HG03521 (cell line): ENCODE data around the gene DOP1B.
A peak's percentile ranks its signal among the peaks of the same experiment; 100 is the strongest.
"Not testable (repeated sequence)": the region's sequence is repeated elsewhere in the genome, so short reads cannot be mapped to it uniquely, and the experiment has no call there.

Source experiments
- ATAC-seq: cut with Tn5 transposase; IDR thresholded peaks from one replicate; pipeline ENCODE4 v1.9.1; 2021; ENCODE audit warnings: mild to moderate bottlenecking, moderate library complexity; ENCODE audit not compliant: unreplicated experiment

The DOP1B gene, protein sequence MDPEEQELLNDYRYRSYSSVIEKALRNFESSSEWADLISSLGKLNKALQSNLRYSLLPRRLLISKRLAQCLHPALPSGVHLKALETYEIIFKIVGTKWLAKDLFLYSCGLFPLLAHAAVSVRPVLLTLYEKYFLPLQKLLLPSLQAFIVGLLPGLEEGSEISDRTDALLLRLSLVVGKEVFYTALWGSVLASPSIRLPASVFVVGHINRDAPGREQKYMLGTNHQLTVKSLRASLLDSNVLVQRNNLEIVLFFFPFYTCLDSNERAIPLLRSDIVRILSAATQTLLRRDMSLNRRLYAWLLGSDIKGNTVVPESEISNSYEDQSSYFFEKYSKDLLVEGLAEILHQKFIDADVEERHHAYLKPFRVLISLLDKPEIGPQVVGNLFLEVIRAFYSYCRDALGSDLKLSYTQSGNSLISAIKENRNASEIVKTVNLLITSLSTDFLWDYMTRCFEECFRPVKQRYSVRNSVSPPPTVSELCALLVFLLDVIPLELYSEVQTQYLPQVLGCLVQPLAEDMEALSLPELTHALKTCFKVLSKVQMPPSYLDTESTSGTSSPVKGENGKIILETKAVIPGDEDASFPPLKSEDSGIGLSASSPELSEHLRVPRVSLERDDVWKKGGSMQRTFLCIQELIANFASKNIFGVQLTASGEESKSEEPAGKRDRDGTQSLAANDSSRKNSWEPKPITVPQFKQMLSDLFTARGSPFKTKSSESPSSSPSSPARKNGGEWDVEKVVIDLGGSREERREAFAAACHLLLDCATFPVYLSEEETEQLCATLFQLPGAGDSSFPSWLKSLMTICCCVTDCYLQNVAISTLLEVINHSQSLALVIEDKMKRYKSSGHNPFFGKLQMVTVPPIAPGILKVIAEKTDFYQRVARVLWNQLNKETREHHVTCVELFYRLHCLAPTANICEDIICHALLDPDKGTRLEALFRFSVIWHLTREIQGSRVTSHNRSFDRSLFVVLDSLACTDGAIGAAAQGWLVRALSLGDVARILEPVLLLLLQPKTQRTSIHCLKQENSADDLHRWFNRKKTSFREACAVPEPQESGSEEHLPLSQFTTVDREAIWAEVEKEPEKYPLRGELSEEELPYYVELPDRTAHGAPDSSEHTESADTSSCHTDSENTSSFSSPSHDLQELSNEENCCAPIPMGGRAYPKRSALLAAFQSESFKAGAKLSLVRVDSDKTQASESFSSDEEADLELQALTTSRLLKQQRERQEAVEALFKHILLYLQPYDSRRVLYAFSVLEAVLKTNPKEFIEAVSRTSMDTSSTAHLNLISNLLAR (N-terminal part only)

DNA sequence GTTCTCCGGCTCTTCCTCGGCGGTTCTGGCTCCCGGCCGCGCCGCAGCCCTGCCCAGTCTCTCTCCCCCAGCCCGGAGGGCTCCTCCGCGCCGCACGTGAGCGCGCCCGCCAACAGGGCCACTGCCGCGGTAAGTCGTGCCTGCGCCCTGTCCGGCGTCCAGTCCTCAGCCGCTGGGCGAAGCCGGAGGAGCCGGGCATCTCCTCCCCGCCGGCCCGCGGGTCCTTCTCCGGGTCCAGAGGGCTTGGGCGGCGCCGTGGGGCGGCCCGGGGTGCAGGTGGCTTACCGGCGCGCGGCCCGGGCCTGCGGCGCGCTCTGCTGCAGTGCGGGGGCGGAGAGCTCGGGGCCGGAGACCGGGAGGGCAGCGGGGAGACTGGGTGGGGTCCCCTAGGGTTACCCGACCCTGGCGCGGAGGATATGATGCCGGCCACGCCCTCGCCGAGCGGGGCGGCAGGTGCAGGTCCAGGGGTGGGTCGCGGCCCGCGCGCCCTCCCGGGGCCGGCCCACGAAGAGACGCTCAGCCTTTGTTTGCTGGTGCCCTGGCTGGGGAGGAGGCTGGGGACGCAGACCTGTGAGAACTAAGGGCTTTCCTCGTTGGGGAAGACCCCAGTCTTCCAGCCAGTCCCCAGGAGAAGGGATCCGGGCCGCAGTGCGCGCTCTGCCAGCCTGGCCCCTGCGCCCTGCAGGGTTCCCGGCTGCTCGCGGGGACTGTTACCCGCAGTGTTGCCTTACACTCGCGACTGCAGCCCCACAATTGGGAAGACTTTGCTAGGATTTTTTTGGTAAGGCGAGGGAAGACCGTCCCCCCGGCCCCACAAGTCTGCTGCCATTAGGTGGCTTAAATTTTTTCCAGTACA, at the start of gene DOP1B:
DOP1B (plus strand) TSS at position 10 of the 856 bp plus-strand sequence. CDS start 7,910 bp downstream, outside the sequence.
- ATAC-seq, result peak; percentile 15

DNA sequence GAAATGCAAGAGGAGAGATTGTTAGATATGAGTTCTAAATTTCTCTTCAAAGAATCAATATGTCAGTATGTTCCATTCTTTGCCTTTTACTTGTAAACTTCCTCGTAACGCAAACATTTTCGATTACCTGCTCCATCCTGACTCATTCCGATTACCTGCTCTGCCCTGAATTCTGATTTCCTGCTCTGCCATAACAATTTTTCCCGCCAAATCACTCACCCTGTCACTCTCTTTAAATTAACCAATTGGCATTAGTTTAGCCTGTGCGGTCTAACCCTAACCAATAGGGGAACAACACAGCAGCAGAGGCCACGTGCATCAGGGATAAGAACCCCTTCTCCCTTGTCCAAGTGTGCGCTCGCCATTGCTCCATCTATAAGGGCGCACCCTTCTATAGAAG, 46.8 kb upstream of the DOP1B start:
- no peak for ATAC-seq

DNA sequence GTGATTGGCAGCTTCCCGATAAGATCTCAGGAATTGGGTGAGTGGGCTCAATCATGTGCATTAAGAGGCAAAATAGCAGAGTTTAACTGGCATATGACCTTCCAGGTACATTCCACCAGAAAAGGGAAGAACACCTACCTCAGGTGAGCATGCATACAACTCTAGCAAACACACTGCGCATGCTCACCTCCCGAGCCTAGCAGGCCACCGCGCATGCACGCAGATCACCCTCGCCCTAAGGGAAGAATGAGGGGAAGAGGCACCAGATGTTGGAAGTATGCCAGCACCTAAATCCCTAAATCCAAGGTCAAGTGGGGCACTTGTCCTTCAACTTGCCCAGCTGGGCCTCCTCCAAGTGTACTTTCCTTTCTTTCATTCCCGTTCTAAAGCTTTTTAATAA, 45.4 kb upstream of the DOP1B start:
- no peak for ATAC-seq

DNA sequence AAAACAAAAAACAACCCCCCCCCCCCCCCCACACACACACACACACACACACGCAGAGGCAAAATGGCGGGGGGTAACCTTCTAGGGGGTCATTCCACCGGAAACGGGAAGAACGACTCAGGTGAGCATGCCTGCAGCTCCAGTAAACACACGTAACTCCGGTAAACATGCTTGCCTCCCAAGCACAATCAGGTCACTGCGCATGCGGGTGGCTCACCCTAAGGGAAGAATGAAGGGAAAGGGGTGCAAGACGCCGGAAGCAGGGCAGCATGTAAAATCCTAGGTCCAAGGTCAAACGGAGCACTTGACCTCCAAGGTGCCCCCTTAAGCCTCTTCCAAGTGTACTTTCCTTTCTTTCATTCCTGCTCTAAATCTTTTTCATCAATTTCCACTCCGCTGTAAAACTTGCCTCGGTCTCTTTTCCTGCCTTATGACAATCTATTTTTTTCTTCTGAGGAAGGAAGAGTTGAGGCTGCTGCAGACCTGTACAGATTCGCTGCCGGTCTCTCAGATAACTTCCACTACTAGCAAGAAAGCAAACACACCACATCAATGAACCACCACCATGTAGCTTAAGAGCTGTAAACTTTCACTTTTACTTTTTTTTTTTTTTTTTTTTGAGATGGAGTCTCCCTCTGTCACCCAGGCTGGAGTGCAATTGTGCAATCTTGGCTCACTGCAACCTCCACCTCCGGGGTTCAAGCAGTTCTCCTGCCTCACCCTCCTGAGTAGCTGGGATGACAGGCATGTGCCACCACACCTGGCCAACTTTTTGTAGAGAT, 42.8 kb upstream of the DOP1B start:
- ATAC-seq, result no peak

DNA sequence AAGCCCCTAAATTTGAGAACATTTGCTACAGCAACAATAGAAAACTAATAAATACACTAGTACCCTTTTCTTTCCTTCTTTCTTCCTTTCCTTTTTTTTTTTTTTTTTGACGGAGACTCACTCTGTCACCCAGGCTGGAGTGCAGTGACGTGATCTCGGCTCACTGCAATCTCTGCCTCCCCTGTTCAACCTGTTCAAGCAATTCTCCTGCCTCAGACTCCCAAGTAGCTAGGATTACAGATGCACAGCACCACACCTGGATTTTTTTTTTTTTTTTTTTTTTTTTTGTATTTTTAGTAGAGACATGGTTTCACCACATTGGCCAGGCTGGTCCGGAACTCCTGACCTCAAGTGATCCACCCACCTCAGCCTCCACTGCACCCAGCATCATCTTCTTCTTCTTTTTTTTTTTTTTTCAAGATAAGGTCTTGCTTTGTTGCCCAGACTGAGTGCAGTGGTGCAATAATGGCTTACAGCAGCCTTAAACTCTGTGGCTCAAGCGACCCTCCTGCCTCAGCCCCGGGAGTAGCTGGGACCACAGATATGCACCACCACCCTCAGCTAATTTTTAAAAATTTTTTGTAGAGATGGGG, 41.4 kb upstream of the DOP1B start:
- no peak for ATAC-seq

DNA sequence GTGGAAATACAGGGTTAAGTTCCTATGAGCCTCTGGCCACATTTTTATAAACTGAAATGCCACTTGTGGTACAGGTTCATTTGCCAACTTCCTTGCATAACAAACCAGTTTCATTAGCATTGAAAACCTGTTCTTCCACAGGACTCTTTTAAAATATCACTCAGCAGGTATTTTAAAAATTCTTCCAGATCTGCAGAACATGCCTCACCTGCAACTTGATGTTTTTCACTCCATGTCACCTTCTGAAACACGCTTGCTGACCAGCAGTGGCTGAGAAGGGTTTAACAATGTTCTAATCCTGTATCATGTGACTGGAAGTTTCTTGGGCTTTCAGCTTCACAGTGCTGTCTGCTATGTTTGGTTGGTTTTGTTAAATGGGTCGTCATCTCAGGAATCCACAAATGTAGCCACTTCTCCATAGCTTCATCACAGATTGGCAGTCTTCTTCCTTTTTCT, 39.3 kb upstream of the DOP1B start:
- no peak for ATAC-seq

DNA sequence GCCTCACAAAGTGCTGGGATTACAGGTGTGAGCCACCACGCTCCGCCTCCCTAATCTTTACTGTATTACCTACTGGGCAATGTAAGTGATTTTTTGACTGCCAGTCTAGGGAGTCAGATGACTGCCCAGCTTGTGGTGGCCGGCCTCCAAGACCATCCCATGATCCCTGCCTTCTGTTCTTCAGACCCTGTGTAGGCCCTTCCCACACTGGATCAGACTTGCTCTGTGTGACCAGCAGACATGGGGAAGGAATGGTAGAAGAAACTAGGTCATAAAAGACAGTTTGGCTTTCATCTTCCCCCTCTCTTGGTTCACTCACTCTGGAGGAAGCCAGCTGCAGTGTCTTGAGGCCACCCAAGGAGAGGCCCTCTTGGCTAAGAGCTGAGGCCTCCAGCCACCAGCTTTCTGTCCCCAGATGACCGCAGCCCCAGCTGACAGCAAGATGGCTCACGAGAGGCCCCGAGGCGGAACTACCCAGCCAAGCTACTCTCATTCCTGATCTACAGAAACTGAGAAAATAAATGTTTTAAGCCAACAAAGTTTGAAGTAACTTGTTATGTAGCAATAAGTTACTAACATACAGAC, 36.2 kb upstream of the DOP1B start:
- ATAC-seq, result no peak

DNA sequence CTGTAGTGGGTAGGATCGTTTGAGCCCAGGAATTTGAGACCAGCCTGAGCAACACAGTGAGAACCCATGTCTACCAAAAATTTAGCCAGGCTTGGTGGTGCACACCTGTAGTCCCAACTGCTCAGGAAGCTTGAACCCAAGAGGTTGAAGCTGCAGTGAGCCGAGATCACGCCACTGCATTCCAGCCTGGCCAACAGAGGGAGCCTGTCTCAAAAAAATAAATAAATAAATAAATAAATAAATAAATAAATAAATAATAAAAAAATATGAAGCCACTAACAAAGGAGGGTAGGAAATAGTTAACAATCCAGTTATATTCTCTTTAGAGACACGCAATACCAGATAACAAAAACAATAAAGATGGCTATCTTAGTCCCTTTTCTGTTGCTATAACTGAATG, 33.6 kb upstream of the DOP1B start:
- ATAC-seq, result no peak

DNA sequence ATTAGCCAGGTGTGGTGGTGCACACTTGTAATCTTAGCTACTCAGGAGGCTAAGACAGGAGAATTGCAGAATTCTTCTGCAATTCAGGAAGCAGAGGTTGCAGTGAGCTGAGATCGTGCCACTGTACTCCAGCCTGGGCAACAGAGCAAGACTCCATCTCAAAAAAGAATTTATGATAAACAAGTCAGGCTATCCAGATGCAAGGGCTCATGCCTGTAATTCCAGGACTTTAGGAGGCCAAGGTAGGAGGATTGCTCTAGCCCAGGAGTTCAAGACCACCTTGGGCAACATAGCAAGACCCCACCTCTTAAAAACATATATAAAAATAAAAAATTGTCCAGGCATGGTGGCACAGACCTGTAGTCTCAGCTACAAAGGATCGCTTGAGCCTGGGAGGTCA, 32.2 kb upstream of the DOP1B start:
- ATAC-seq, result no peak

DNA sequence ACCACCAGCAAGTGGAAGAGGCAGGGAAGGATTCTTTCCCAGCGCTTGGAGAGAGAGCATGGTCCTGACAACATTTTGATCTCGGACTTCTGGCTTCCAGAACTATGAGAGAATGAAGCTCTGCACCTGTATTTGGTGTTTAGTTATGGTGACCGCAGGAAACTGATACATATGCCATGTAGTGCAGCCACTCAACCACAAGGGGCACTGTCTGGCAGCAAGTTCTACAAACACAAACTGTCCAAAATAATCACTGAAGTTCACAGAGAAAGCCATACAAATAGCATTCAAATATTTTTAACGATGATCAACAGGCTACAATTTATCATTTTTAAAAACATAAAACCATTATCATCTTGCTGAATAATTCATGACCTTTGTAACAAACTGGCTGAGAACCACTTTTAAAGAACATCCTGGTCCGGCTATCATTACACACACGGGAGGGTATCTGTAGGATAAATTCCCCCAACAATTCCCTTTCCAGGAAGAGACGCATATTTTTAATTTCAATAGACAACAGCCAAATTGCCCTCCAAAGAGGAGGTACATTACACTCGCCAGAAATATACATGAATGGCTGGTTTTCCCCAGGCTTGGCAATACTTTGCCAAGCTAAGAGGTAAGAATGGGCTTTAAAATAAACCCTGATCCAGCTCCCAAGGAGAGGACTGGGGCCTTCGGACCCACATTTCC, 31.0 kb upstream of the DOP1B start:
- ATAC-seq, result no peak

DNA sequence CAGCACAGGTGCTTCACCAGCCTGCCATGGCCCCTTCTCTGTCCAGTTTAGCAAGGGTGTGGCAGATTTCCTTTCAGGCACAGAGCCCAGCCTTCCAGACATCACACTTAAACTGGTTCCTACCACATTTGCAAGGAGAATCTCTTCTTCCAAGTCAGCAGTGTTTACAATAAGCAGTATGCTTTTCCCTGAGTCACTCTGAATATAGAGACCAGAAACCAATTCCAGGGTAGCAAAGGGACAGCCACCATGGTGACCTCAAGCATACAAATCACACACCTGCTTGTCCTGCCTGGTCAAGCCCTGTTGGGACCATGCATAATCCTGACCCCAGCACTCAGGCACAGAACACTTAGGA, 30.4 kb upstream of the DOP1B start:
- ATAC-seq, result no peak

DNA sequence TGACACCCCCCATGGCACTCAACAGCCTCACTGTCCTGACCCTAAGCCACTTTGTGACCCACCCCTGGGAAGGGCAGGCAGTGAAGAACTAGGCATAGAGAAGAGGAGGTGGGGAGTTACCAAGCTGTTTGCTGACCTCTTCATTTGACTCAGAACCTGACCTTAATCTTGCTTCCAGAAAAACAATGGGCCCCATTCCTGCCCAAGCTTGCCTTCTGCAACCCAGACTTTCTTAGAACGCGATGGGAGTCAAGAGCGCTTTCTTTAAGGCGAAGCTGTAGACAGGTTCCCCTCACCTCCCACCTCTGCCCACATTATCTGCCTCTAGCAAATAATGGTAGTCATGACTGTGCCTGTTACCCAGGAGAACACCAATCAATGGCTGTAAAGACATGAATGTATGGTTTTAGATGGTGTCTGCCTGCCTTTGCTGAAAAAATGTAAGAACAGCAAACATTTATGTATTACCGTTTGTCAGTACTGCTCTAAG, 30.0 kb upstream of the DOP1B start:
- no peak for ATAC-seq

DNA sequence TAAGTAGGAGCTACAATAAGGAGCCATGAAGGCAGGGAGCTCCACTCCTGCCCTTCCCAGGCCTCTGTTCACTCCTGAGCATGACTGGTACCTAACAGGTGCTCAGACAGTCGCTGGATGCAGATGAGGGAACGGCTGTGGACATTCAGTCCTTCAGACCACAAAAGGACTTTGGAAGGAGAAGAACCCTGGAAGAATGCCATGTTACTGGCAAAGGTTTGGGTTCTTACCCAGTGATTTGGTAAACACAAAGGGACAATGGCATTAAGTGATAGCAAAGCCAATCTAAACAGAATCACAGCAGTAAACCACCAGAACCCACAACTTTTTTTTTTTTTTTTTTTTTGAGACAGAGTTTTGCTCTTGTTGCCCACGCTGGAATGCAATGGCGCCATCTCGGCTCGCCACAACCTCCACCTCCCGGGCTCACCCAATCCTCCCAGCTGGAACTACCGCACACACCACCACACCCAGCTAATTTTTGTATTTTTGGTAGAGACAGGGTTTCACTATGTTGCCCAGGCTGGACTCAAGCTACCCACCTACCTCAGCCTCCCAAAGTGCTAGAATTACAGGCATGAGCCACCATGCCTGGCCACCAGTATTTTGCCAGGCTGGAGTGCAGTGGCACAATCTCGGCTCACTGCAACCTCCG, 29.2 kb upstream of the DOP1B start:
- ATAC-seq, result no peak

DNA sequence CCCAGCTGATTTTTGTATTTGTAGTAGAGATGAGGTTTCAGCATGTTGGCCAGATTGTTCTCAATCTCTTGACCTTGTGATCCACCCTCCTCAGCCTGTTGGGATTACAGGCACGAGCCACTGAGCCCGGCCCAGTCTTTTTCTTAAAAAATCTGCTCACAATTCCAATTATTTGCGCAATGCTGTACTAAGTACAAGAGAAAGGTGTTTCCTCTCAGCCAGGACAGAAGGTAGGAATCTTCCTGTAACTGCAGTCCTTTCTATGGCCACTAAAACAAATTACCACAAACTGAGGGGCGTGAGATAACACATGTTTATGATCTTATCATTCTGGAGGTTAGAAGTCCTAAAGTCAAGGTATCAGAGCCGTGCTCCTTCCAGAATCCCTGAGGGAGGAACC, 28.6 kb upstream of the DOP1B start:
- no peak for ATAC-seq

DNA sequence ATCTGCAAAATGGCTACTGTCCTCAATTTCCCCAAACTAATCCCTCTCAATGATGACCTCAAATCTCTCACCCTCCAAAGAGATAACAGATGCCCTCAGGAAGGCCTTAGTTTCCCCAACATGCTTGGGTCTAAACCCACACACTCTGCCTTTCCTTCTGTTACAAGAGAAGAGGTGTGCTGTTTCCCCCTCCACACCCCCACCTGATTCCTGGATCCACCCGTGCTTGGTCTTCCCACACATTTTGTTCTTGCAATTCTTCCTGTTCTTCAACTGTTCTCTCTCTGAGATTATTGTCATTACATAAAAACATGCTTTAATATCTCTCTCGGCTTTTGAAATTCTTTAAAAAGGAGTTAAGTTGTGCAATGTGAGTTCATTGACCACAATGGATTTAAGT, 27.4 kb upstream of the DOP1B start:
- no peak for ATAC-seq

DNA sequence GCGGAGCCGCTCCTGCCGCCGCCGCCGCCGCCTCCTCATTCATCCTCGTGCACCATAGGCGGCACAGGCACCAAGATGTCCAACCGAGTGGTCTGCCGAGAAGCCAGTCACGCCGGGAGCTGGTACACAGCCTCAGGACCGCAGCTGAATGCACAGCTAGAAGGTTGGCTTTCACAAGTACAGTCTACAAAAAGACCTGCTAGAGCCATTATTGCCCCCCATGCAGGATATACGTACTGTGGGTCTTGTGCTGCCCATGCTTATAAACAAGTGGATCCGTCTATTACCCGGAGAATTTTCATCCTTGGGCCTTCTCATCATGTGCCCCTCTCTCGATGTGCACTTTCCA, 26.2 kb upstream of the DOP1B start:
- not testable (repeated sequence) for ATAC-seq

DNA sequence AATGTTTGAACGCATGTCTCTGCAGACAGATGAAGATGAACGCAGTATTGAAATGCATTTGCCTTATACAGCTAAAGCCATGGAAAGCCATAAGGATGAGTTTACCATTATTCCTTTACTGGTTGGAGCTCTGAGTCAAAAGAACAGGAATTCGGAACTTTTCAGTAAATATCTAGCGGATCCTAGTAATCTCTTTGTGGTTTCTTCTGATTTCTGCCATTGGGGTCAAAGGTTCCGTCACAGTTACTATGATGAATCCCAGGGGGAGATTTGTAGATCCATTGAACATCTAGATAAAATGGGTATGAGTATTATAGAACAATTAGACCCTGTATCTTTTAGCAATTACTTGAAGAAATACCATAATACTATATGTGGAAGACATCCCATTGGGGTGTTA, 25.8 kb upstream of the DOP1B start:
- ATAC-seq, result not testable (repeated sequence)

DNA sequence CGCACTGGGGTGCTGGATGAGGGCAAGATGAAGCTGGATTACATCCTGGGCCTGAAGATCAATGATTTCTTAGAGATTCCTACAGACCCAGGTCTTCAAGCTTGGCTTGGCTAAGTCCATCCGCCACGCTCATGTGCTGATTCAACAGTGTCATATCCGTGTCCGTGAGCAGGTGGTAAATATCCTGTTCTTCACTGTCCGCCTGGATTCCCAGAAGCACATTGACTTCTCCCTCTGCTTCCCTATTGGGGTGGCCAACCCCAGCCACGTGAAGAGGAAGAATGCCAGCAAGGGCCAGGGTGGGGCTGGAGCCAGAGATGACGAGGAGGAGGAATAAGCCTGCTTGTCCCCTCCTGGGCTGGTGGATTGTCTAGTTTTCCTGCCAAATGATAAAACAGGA, 23.9 kb upstream of the DOP1B start:
- no peak for ATAC-seq
